ENCODE data around the gene AREL1.

AREL1 gene

GRCh38 chr14:74656964-74657363, 55.9 kb downstream of the AREL1 start:
- no peak overlapping the region for H3K4me3 ChIP-seq (ENCODE audit: low read depth, low read length)
- DNase-seq (ENCODE audit: low read depth, low spot score): no peak
- in situ Hi-C loops (cut with HindIII; ENCODE audit: low sequenced_read_pairs): no loop called here
- TF ChIP-seq, protein P1, sequence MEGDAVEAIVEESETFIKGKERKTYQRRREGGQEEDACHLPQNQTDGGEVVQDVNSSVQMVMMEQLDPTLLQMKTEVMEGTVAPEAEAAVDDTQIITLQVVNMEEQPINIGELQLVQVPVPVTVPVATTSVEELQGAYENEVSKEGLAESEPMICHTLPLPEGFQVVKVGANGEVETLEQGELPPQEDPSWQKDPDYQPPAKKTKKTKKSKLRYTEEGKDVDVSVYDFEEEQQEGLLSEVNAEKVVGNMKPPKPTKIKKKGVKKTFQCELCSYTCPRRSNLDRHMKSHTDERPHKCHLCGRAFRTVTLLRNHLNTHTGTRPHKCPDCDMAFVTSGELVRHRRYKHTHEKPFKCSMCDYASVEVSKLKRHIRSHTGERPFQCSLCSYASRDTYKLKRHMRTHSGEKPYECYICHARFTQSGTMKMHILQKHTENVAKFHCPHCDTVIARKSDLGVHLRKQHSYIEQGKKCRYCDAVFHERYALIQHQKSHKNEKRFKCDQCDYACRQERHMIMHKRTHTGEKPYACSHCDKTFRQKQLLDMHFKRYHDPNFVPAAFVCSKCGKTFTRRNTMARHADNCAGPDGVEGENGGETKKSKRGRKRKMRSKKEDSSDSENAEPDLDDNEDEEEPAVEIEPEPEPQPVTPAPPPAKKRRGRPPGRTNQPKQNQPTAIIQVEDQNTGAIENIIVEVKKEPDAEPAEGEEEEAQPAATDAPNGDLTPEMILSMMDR (IDR thresholded peaks at IDR 0.05; ENCODE audit: low read depth, low read length): no peak

DNA sequence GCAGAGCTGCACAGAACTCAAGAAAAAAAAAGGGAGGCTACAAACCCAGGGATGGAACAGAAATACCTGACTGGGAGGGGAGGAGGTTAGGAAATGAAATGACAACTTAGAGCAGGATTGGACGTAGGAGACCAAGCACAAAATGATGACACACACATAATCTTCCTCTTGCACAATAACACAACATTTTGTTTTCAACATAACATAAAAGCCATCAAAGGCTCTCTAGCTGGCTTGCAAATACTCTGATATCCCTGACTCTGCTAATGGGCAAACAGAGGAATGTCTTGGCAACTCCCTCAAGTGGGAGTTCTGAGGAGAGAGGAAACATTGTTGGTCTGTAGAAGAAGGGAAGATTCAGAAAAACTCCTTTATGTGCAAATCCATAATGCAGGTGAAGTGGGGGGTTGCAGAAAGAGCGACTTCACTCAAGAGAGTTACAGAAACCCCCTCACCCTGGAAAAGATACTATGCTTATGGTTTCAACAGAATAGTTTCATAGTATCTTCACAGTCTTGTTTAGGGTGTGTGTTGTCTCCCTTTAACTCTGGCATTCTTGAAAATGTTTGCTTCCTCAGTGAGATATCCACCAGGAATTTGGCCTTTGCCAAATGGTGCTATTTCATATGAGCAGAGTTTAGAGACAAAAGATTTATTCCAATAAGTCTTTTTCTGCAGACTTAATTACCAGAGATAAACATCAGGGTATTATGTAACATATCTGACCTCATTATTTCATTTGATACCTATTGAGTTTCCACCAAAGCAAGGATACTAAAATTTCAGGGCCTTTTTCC, 57.1 kb downstream of the AREL1 start:
- no peak overlapping the region for H3K4me3 ChIP-seq (ENCODE audit: low read depth, low read length)
- TF ChIP-seq, protein P1 (IDR thresholded peaks at IDR 0.05; ENCODE audit: low read depth, low read length): no peak
- peak; percentile 44 for DNase-seq (ENCODE audit: low read depth, low spot score)
- in situ Hi-C loops (cut with HindIII; ENCODE audit: low sequenced_read_pairs): no loop called here

DNA sequence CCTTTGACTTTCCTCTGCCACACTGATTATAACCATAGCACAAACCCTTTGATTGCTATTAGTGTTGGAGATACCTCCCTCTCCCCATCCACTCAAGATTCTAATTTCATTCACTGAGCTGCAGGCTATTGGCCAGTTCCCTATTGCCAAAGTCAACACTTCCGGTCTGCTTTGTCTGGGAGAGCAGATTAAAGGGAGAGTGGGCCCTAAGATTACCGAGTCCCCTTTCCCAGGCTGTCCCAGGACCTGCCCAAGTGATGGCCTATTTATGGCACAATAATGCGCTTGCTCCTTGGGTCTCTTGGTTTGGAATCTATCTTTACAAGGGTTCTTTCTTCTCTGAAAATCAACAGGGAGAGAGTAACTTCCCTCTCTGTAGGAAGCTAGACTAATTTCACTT, 57.9 kb downstream of the AREL1 start:
- H3K4me3 ChIP-seq (ENCODE audit: low read depth, low read length): no peak overlapping the region
- no peak for DNase-seq (ENCODE audit: low read depth, low spot score)
- in situ Hi-C loops (cut with HindIII; ENCODE audit: low sequenced_read_pairs): no loop called here
- TF ChIP-seq, protein P1 (IDR thresholded peaks at IDR 0.05; ENCODE audit: low read depth, low read length): no peak

GRCh38 chr14:74653386-74654138, 59.3 kb downstream of the AREL1 start:
- in situ Hi-C loops (cut with HindIII; ENCODE audit: low sequenced_read_pairs): no loop called here
- no peak for DNase-seq (ENCODE audit: low read depth, low spot score)

GRCh38 chr14:74652541-74652940, 60.3 kb downstream of the AREL1 start:
- in situ Hi-C loops (cut with HindIII; ENCODE audit: low sequenced_read_pairs): no loop called here
- TF ChIP-seq, protein P1 (IDR thresholded peaks at IDR 0.05; ENCODE audit: low read depth, low read length): no peak
- H3K4me3 ChIP-seq (ENCODE audit: low read depth, low read length): no peak overlapping the region
- no peak for DNase-seq (ENCODE audit: low read depth, low spot score)

More at GRCh38 chr14:74653386-74654138, 59.3 kb downstream of the AREL1 start:
- no peak overlapping the region for H3K4me3 ChIP-seq (ENCODE audit: low read depth, low read length)
- TF ChIP-seq, protein P1 (IDR thresholded peaks at IDR 0.05; ENCODE audit: low read depth, low read length): no peak

DNA sequence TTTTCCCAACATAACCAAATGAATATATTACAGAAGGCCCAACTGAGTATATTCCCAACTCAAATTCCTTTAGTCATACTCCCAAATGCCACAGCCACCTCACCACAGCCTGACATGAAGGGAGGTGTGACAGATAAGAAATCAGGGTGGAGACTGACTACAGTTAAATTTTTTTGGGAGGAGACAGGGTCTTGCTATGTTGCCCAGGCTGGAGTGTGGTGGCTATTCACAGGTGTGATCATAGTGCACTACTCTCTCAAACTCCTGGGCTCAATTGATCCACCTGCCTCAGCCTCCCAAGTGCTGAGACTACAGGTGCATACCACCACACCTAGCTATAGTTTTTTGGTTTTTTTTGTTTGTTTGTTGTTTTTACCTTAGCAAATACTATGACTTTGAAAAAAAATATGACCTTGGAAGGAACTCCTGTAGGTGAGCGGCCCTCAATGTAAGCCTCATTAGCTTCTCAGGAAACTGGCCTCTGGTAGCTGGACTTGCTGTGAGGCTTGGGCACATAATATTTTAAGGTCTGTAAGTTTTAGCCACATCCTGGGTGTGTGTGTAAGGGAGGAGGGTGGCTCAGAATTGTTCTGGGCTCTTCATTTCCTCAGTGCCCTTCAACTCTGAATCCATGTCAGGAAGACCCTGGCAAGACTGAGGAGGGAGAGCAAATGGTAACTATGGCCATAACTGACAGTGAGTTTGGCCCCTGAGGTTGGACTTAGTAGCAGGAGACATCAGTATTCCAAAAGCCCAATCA, 61.8 kb downstream of the AREL1 start:
- in situ Hi-C loops (cut with HindIII; ENCODE audit: low sequenced_read_pairs): no loop called here
- H3K4me3 ChIP-seq (ENCODE audit: low read depth, low read length): no peak overlapping the region
- TF ChIP-seq, protein P1 (IDR thresholded peaks at IDR 0.05; ENCODE audit: low read depth, low read length): no peak
- no peak for DNase-seq (ENCODE audit: low read depth, low spot score)

Data from astrocyte of the spinal cord (primary cell).